Measurements from ENCODE around the gene ABCC6. TPM values are rescaled to one million over a fixed set of nuclear protein-coding genes. Genes with fewer than 3 reads are reported as not detected.
"Not testable (repeated sequence)": the region's sequence is repeated elsewhere in the genome, so short reads cannot be mapped to it uniquely, and the experiment has no call there.

The ABCC6 gene
- total RNA-seq, 1 experiment from 2014 or later, result 1.7 TPM

- no peak for DNase-seq (ENCODE audit: low read depth)
Measured at GRCh38 chr16:16190546-16190945, 32.7 kb downstream of the ABCC6 start.

- no peak for DNase-seq (ENCODE audit: low read depth)
Measured at GRCh38 chr16:16189842-16190241, 33.5 kb downstream of the ABCC6 start.

GRCh38 chr16:16188827-16189226, 34.5 kb downstream of the ABCC6 start:
- DNase-seq (ENCODE audit: low read depth), result no peak

DNA sequence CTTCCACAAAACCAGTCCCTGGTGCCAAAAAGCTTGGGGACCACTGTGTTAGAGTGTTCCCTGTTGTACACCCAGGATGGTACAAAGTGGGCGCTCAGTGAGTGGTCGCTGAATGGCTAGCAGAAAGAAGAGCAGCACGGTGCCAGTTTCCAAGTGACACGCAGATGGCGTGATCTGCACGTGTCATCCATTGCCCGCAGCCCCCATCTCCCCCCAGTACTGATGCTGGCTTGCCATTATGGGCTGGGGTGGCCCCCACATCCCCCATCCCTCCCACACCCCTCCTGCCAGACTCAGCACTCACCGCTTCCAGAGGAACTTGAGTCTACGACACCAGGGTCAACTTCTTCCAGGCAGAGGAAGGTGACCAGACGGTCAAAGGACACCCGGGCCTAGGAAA, 36.5 kb downstream of the ABCC6 start:
- no peak for DNase-seq (ENCODE audit: low read depth)

- DNase-seq (ENCODE audit: low read depth), result no peak
Measured at GRCh38 chr16:16185095-16185494, 38.2 kb downstream of the ABCC6 start.

- DNase-seq (ENCODE audit: low read depth), result no peak
Measured at GRCh38 chr16:16184594-16184993, 38.7 kb downstream of the ABCC6 start.

- no peak for DNase-seq (ENCODE audit: low read depth)
Measured at GRCh38 chr16:16183562-16183961, 39.7 kb downstream of the ABCC6 start.

DNA sequence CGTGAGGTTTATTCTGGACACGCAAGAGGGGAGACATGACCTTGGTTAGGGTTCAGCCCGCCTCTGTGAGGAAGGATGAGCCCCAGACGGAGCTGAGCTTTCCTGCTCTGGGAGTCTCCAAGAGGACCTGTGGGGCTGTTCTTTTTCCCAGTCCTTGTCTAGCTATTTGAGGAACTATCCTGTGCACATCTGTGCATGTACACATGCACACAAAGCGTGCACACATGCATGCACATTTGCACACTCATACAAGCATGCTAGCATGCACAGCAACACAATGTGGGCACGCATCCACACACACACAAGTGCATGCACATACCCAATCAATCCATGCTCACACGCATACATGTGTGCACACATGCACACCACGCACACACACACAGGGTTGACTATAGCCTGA, 40.4 kb downstream of the ABCC6 start:
- DNase-seq (ENCODE audit: low read depth), result no peak

- not testable (repeated sequence) for DNase-seq (ENCODE audit: low read depth)
Measured at GRCh38 chr16:16181748-16182147, 41.5 kb downstream of the ABCC6 start.

DNA sequence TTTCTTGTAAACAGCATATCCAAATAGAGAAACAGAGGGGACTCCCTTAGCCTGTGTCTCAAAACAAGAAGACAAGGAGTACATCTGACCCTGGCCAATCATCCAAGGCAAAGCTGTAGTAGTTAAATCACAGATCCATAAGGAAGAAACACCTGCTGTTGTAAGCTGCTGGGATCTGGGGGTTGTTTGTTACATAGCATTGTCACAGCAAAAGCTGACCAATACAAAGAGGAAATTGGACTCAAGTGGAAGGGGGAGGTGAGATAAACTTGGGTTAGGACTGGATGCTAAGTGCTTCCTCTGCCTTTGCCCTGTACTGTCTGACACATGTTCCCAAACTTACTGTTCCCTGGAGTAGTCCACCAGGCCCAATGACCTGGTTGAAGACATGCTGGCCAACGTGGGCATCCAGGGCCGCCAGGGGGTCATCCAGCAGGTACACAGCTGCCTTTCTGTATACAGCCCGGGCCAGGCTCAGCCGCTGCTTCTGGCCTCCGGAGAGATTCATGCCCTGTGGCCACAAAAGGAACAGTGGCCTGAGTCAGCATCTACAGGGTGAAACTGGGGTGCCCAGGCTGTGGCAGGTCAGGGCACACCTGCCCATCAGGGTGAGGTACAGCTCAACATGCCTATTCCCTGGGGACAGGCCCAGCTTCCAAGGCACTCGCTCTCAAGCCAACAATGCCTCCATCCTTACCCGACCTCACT, 44.7 kb downstream of the ABCC6 start:
- no peak for DNase-seq (ENCODE audit: low read depth)

GRCh38 chr16:16176328-16176727, 47.0 kb downstream of the ABCC6 start:
- no peak for DNase-seq (ENCODE audit: low read depth)

DNA sequence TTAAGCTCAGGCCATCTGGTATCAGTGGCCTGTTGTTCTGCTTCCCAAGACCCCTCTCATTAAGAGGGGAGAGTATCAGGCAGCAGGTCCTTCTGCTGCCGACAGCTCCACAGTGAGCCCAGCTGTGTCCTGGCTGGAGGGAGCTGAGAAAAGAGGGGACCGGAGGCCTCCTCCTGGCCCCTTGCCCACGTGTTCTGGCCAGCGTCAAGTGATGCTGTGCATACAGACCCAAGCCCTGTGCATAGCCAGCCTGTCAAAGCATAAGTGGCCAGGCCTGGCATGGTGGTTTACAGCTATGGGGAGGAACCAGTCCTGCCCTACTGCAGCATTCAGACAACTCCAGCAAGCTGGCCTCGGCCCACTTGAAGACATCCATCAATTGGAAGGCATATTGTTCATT, 48.0 kb downstream of the ABCC6 start:
- DNase-seq (ENCODE audit: low read depth), result no peak

- DNase-seq (ENCODE audit: low read depth), result no peak
Measured at GRCh38 chr16:16172991-16173390, 50.3 kb downstream of the ABCC6 start.

DNA sequence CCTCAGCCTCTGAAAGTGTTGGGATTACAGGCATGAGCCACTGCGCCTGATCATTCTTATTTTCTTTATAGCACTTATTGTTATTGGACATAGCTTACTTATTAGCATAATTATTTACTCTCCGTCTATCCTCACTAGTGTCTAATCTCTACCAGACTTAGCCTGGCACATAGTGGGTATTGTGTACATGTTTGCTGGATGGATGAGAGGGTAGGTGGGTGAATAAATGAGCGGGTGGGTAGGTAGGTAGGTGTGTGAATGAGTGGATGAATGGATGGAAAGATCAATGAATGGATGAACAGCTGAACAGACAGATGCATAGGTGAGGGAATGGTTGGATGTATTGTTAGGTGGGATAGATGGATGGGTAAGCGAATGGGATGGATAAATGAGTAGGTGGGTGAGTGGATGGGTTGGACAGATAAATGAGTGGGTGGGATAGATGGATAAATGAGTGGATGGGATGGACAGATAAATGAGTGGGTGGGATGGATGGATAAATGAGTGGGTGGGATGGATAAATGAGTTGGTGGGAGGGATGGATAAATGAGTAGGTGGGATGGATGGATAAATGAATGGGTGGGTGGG, 51.9 kb downstream of the ABCC6 start:
- no peak for DNase-seq (ENCODE audit: low read depth)

- DNase-seq (ENCODE audit: low read depth), result no peak
Measured at GRCh38 chr16:16169615-16170014, 53.7 kb downstream of the ABCC6 start.

DNA sequence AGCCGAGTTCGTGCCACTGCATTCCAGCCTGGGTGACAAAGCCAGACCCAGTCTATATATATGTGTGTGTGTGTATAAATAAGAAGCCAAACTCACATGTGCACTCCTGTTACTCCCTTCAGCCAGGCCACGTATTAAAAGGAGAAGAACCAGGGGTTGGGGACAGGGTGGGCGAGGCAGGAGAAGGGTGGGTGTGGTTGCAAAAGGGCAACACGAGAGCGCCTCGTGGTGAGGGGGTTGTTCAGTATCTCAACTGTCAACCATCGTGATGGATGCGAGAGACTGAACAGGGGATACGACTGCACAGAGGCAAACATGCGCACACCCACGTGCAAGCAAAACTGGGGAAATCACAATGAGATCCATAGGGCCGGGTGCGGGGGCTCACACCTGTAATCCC, 54.9 kb downstream of the ABCC6 start:
- DNase-seq (ENCODE audit: low read depth), result no peak

DNA sequence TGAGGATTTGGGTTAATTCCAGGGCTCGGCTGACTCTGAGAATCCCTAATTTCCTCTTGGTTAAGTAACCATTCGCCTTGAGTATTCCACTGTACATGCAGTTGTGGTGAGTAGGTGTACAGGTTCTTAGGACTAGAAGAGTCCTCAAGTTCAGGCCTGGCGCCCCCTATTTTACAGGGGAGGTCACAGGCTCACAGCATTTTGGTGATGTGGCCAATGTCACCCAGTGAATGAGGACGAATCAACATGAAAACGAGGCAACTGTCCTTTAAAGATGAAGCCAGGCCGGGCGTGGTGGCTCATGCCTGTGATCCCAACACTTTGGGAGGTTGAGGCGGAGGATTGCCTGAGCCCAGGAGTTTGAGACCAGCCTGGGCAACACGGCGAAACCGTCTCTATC, 55.4 kb downstream of the ABCC6 start:
- DNase-seq (ENCODE audit: low read depth), result no peak

GRCh38 chr16:16166949-16167348, 56.3 kb downstream of the ABCC6 start:
- no peak for DNase-seq (ENCODE audit: low read depth)

DNA sequence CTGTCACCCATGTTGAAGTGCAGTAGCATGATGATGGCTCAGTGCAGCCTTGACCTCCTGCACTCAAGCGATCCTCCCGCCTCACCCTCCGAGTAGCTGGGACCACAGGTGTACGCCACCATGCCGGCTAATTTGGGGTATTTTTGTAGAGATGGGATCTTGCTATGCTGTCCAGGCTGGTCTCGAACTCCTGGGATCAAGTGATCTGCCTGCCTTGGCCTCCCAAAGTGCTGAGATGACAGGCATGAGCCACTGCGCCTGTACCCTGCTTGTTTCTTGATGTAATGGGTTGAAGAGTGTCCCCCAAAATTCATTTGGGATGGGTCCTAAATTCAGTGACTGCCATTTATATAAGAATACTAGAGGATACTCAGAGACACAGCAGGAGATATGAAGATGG, 57.2 kb downstream of the ABCC6 start:
- DNase-seq (ENCODE audit: low read depth), result no peak

DNA sequence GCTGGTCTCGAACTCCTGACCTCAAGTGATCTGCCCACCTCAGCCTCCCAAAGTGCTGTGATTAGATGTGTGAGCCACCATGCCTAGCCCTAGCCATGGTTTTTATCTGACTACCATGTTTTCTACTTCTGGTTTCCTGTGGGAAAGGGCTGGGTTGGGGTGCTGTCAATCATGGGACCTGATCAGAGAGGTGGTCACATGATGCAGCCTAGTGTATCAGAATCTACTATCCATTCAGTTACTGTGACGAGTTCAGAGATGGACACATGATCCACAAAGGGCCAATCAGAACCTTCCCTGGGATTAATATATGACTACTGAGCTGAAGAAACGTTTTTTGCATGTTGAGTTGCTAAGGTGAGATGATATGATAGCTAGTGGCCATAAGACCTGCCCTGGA, 59.1 kb downstream of the ABCC6 start:
- no peak for DNase-seq (ENCODE audit: low read depth)

- DNase-seq (ENCODE audit: low read depth), result no peak
Measured at GRCh38 chr16:16163571-16163970, 59.7 kb downstream of the ABCC6 start.

DNA sequence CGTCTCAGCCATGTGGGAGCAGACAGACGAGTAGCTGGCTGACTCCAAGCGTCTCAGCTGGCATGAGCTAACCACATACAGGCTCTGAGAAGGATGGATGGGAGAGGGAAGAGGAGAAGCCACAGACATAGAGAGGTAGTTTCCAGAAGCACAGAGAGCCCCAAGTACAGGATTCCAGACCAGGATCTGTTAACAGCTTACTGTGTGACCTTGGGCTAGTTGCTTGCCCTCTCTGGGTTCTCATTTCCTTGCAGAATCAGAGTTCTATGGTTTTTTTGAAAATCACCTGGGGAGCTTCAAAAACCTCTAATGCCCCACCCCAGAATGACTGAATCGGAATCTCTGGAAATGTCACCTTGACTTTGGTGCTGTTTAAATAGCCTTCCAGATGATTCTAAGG, 60.2 kb downstream of the ABCC6 start:
- no peak for DNase-seq (ENCODE audit: low read depth)

DNA sequence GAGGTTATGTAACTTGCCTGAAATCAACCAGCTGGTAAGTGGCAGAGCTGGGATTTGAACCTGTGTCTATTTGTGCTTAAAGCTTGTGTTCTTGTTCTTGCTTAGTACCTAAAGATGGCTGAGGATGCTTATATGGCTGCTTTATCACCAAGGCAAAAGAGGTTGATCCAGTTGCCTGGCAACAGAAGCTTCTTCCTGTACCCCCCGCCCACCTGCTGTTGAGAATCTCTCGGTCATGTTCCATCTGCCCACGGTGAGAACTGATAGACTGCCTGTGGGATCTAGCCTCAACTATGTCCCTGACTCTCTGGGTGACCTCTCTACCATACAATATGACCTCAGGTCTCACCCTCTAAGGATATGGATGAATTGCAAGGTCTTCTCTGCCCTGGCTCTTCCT, 60.7 kb downstream of the ABCC6 start:
- DNase-seq (ENCODE audit: low read depth), result no peak

DNA sequence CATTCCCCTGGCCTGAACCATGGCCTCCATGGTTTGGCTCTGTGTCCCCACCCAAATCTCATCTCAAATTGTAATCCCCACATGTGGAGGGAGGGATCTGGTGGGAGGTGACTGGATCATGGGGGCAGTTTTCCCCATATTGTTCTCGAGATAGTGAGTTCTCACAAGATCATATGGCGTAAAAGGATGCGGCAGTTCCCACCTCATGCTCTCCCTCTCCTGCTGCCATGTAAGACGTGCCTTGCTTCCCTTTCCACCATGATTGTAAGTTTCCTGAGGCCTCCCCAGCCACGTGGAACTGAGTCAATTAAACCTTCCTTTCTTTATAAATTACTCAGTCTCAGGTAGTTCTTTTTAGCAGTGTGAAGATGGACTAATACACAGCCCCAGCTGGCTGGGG, 61.5 kb downstream of the ABCC6 start:
- DNase-seq (ENCODE audit: low read depth), result not testable (repeated sequence)

Data from RPMI7951 (cell line).